Measurements from ENCODE around the gene TFPT.

TFPT gene

GRCh38 chr19:54069470-54069869 is 46.0 kb downstream of the TFPT start:
- no peak for DNase-seq

GRCh38 chr19:54063350-54064116 is 51.9 kb downstream of the TFPT start, which contains the start of gene VSTM1:
Gene VSTM1, minus strand, starts transcription at chr19:54063897. Its CDS starts 120 bp downstream, at chr19:54063777.
- no peak for DNase-seq

GRCh38 chr19:54062643-54063042 is 52.8 kb downstream of the TFPT start:
- DNase-seq: no peak
